ENCODE data around the gene PNCK.
"Not testable (repeated sequence)": the region's sequence is repeated elsewhere in the genome, so short reads cannot be mapped to it uniquely, and the experiment has no call there.

The PNCK gene

GRCh38 chrX:153697924-153698865, 24.6 kb upstream of the PNCK start:
- TF ChIP-seq CTCF (IDR thresholded peaks at IDR 0.05; ENCODE audit: control extremely low read depth, extremely low read depth, low read depth, missing control alignments): no peak
- ChIA-PET CTCF (no interaction called here), POLR2A (no interaction called here)
- DNase-seq (ENCODE audit: extremely low spot score): no peak

- POLR2A ChIA-PET; DNase-seq (ENCODE audit: extremely low spot score); CTCF ChIA-PET: not testable (repeated sequence)
Observed at GRCh38 chrX:153696986-153697722, 23.5 kb upstream of the PNCK start.

- POLR2A ChIA-PET; DNase-seq (ENCODE audit: extremely low spot score): not testable (repeated sequence)
- CTCF ChIA-PET: interaction anchor here (1.3 kb wide), 1 partner anchor 12 kb away, joined by 3 read pairs; no protein-coding TSS in a partner anchor
Observed at GRCh38 chrX:153696538-153696937, 22.9 kb upstream of the PNCK start.

- no peak for DNase-seq (ENCODE audit: extremely low spot score)
- ChIA-PET POLR2A (no interaction called here), CTCF (interaction anchor here (1.3 kb wide), 1 partner anchor 12 kb away, joined by 3 read pairs; no protein-coding TSS in a partner anchor)
- no peak for TF ChIP-seq CTCF (IDR thresholded peaks at IDR 0.05; ENCODE audit: control extremely low read depth, extremely low read depth, low read depth, missing control alignments)
Observed at GRCh38 chrX:153696100-153696499, 22.5 kb upstream of the PNCK start.

DNA sequence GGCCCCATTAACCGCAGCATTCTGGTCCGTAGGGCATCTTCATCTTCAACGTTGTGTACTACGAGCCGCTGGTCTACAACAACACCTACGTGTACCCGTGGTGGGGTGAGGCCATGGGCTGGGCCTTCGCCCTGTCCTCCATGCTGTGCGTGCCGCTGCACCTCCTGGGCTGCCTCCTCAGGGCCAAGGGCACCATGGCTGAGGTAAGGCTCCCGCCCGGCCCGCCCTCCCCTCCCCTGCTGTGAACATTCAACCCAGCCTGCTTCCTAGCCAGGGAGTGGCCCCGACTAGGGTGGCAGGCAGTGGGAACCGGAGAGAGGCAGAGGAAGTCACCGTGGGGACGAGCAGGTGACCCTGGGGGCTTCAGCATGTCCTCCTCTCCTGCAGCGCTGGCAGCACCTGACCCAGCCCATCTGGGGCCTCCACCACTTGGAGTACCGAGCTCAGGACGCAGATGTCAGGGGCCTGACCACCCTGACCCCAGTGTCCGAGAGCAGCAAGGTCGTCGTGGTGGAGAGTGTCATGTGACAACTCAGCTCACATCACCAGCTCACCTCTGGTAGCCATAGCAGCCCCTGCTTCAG, 21.2 kb upstream of the PNCK start:
- ChIA-PET CTCF (no interaction called here), POLR2A (no interaction called here)
- no peak for TF ChIP-seq CTCF (IDR thresholded peaks at IDR 0.05; ENCODE audit: control extremely low read depth, extremely low read depth, low read depth, missing control alignments)
- no peak for DNase-seq (ENCODE audit: extremely low spot score)

- CTCF ChIA-PET; DNase-seq (ENCODE audit: extremely low spot score); POLR2A ChIA-PET: not testable (repeated sequence)
Observed at GRCh38 chrX:153694256-153694655, 20.6 kb upstream of the PNCK start.

DNA sequence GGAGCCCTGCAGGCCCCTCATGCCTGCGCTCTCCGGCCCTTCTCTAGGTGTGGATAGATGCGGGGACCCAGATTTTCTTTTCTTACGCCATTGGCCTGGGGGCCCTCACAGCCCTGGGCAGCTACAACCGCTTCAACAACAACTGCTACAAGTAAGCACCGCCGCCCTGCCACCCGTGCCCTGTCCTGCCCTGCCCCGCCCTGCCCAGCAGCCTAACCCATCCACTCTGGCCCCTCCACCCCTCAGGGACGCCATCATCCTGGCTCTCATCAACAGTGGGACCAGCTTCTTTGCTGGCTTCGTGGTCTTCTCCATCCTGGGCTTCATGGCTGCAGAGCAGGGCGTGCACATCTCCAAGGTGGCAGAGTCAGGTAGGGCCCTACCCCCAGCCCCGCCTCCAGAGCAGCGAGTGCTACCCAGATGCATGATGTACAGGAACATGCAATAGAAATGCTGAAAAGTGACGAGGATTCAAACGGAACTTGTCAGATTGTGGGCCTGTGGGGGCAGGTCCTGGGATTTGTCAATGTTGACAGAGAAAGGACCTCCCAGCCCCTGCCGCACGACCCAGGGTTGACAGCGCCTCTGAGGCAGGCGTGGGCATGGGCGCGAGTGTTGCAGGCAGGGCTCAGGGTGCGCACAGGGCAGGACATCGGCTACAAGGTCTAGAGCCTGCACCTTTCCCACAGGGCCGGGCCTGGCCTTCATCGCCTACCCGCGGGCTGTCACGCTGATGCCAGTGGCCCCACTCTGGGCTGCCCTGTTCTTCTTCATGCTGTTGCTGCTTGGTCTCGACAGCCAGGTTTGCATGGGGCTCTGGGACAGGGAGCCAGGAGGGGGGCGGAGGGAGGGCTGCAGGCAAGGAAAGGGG, 19.8 kb upstream of the PNCK start:
- TF ChIP-seq CTCF (IDR thresholded peaks at IDR 0.05; ENCODE audit: control extremely low read depth, extremely low read depth, low read depth, missing control alignments): no peak
- DNase-seq (ENCODE audit: extremely low spot score): no peak
- ChIA-PET POLR2A (no interaction called here), CTCF (no interaction called here)

Measured in GM10248 (cell line).